Measurements from ENCODE around the gene DOK3.
A peak's percentile ranks its signal among the peaks of the same experiment; 100 is the strongest.

DOK3 gene

GRCh38 chr5:177457852-177458681 is 51.6 kb downstream of the DOK3 start:
- Histone ChIP-seq H3K27ac (ENCODE audit: low read depth in 2 of 2, low read length in 2 of 2) (no peak overlapping the region), H3K36me3 (ENCODE audit: control insufficient read depth in 2 of 2, insufficient read depth in 2 of 2, low read length in 2 of 2) (no peaks in the 10 kb centered on the region), H3K9me3 (ENCODE audit: control insufficient read depth in 2 of 2, low read length in 2 of 2) (no peaks in the 10 kb centered on the region), H3K4me1 (ENCODE audit: control insufficient read depth in 2 of 2, insufficient read depth in 2 of 2, low read length in 2 of 2) (peaks cover 19 to 23% of the 10 kb centered on the region in 2 donors), H3K9ac (ENCODE audit: low read depth in 1 of 2, low read length in 2 of 2) (no peak overlapping the region), H3K4me3 (ENCODE audit: low read length in 2 of 2) (no peak overlapping the region), H3K27me3 (ENCODE audit: control insufficient read depth in 2 of 2, insufficient read depth in 2 of 2, low read length in 2 of 2) (no peaks in the 10 kb centered on the region)

- no peaks in the 10 kb centered on the region for H3K36me3 ChIP-seq (ENCODE audit: control insufficient read depth in 2 of 2, insufficient read depth in 2 of 2, low read length in 2 of 2)
- H3K4me3 ChIP-seq (ENCODE audit: low read length in 2 of 2), result no peak overlapping the region
- no peaks in the 10 kb centered on the region for H3K27me3 ChIP-seq (ENCODE audit: control insufficient read depth in 2 of 2, insufficient read depth in 2 of 2, low read length in 2 of 2)
- H3K9ac ChIP-seq (ENCODE audit: low read depth in 1 of 2, low read length in 2 of 2), result no peak overlapping the region
- H3K27ac ChIP-seq (ENCODE audit: low read depth in 2 of 2, low read length in 2 of 2), result no peak overlapping the region
- H3K9me3 ChIP-seq (ENCODE audit: control insufficient read depth in 2 of 2, low read length in 2 of 2), result no peaks in the 10 kb centered on the region
- peaks cover 19 to 23% of the 10 kb centered on the region in 2 donors for H3K4me1 ChIP-seq (ENCODE audit: control insufficient read depth in 2 of 2, insufficient read depth in 2 of 2, low read length in 2 of 2)
Observed at GRCh38 chr5:177456976-177457851, 52.4 kb downstream of the DOK3 start.

- H3K4me1 ChIP-seq (ENCODE audit: control insufficient read depth in 2 of 2, insufficient read depth in 2 of 2, low read length in 2 of 2), result peaks cover 19 to 23% of the 10 kb centered on the region in 2 donors
- H3K4me3 ChIP-seq (ENCODE audit: low read length in 2 of 2), result peak overlapping the region in 1 of 2 donors; percentile 72
- no peak overlapping the region for H3K27ac ChIP-seq (ENCODE audit: low read depth in 2 of 2, low read length in 2 of 2)
- H3K27me3 ChIP-seq (ENCODE audit: control insufficient read depth in 2 of 2, insufficient read depth in 2 of 2, low read length in 2 of 2), result no peaks in the 10 kb centered on the region
- H3K9ac ChIP-seq (ENCODE audit: low read depth in 1 of 2, low read length in 2 of 2), result no peak overlapping the region
- H3K9me3 ChIP-seq (ENCODE audit: control insufficient read depth in 2 of 2, low read length in 2 of 2), result no peaks in the 10 kb centered on the region
- no peaks in the 10 kb centered on the region for H3K36me3 ChIP-seq (ENCODE audit: control insufficient read depth in 2 of 2, insufficient read depth in 2 of 2, low read length in 2 of 2)
Observed at GRCh38 chr5:177456591-177456964, 53.0 kb downstream of the DOK3 start.

- H3K36me3 ChIP-seq (ENCODE audit: control insufficient read depth in 2 of 2, insufficient read depth in 2 of 2, low read length in 2 of 2), result no peaks in the 10 kb centered on the region
- no peaks in the 10 kb centered on the region for H3K27me3 ChIP-seq (ENCODE audit: control insufficient read depth in 2 of 2, insufficient read depth in 2 of 2, low read length in 2 of 2)
- peak overlapping the region; percentile 60 to 73 for H3K9ac ChIP-seq (ENCODE audit: low read depth in 1 of 2, low read length in 2 of 2)
- H3K9me3 ChIP-seq (ENCODE audit: control insufficient read depth in 2 of 2, low read length in 2 of 2), result no peaks in the 10 kb centered on the region
- H3K4me1 ChIP-seq (ENCODE audit: control insufficient read depth in 2 of 2, insufficient read depth in 2 of 2, low read length in 2 of 2), result peaks cover 19 to 23% of the 10 kb centered on the region in 2 donors
- peak overlapping the region; percentile 74 to 80 for H3K27ac ChIP-seq (ENCODE audit: low read depth in 2 of 2, low read length in 2 of 2)
- peak overlapping the region; percentile 72 to 75 for H3K4me3 ChIP-seq (ENCODE audit: low read length in 2 of 2)
Observed at GRCh38 chr5:177455661-177456590, 53.7 kb downstream of the DOK3 start.

- H3K4me3 ChIP-seq (ENCODE audit: low read length in 2 of 2), result peak overlapping the region; percentile 72 to 75
- no peaks in the 10 kb centered on the region for H3K27me3 ChIP-seq (ENCODE audit: control insufficient read depth in 2 of 2, insufficient read depth in 2 of 2, low read length in 2 of 2)
- H3K27ac ChIP-seq (ENCODE audit: low read depth in 2 of 2, low read length in 2 of 2), result peak overlapping the region; percentile 74 to 80
- H3K9me3 ChIP-seq (ENCODE audit: control insufficient read depth in 2 of 2, low read length in 2 of 2), result no peaks in the 10 kb centered on the region
- H3K4me1 ChIP-seq (ENCODE audit: control insufficient read depth in 2 of 2, insufficient read depth in 2 of 2, low read length in 2 of 2), result peaks cover 19 to 23% of the 10 kb centered on the region in 2 donors
- peak overlapping the region; percentile 60 to 73 for H3K9ac ChIP-seq (ENCODE audit: low read depth in 1 of 2, low read length in 2 of 2)
- no peaks in the 10 kb centered on the region for H3K36me3 ChIP-seq (ENCODE audit: control insufficient read depth in 2 of 2, insufficient read depth in 2 of 2, low read length in 2 of 2)
Observed at GRCh38 chr5:177455036-177455660, 54.5 kb downstream of the DOK3 start.

- peak overlapping the region; percentile 34 to 73 for H3K9ac ChIP-seq (ENCODE audit: low read depth in 1 of 2, low read length in 2 of 2)
- H3K4me1 ChIP-seq (ENCODE audit: control insufficient read depth in 2 of 2, insufficient read depth in 2 of 2, low read length in 2 of 2), result peaks cover 19 to 23% of the 10 kb centered on the region in 2 donors
- H3K27ac ChIP-seq (ENCODE audit: low read depth in 2 of 2, low read length in 2 of 2), result peak overlapping the region; percentile 74 to 80
- H3K27me3 ChIP-seq (ENCODE audit: control insufficient read depth in 2 of 2, insufficient read depth in 2 of 2, low read length in 2 of 2), result no peaks in the 10 kb centered on the region
- peak overlapping the region; percentile 72 to 75 for H3K4me3 ChIP-seq (ENCODE audit: low read length in 2 of 2)
- H3K9me3 ChIP-seq (ENCODE audit: control insufficient read depth in 2 of 2, low read length in 2 of 2), result no peaks in the 10 kb centered on the region
- no peaks in the 10 kb centered on the region for H3K36me3 ChIP-seq (ENCODE audit: control insufficient read depth in 2 of 2, insufficient read depth in 2 of 2, low read length in 2 of 2)
Observed at GRCh38 chr5:177454397-177455035, 55.1 kb downstream of the DOK3 start.

- H3K27ac ChIP-seq (ENCODE audit: low read depth in 2 of 2, low read length in 2 of 2), result peak overlapping the region; percentile 38 to 74
- no peaks in the 10 kb centered on the region for H3K9me3 ChIP-seq (ENCODE audit: control insufficient read depth in 2 of 2, low read length in 2 of 2)
- H3K36me3 ChIP-seq (ENCODE audit: control insufficient read depth in 2 of 2, insufficient read depth in 2 of 2, low read length in 2 of 2), result no peaks in the 10 kb centered on the region
- H3K4me1 ChIP-seq (ENCODE audit: control insufficient read depth in 2 of 2, insufficient read depth in 2 of 2, low read length in 2 of 2), result peaks cover 19 to 23% of the 10 kb centered on the region in 2 donors
- H3K27me3 ChIP-seq (ENCODE audit: control insufficient read depth in 2 of 2, insufficient read depth in 2 of 2, low read length in 2 of 2), result peaks cover 0 to 3% of the 10 kb centered on the region in 2 donors
- peak overlapping the region; percentile 72 to 75 for H3K4me3 ChIP-seq (ENCODE audit: low read length in 2 of 2)
- H3K9ac ChIP-seq (ENCODE audit: low read depth in 1 of 2, low read length in 2 of 2), result peak overlapping the region in 1 of 2 donors; percentile 73
Observed at GRCh38 chr5:177453852-177454396, 55.7 kb downstream of the DOK3 start.

- no peak overlapping the region for H3K9ac ChIP-seq (ENCODE audit: low read depth in 1 of 2, low read length in 2 of 2)
- H3K4me3 ChIP-seq (ENCODE audit: low read length in 2 of 2), result no peak overlapping the region
- no peak overlapping the region for H3K27ac ChIP-seq (ENCODE audit: low read depth in 2 of 2, low read length in 2 of 2)
- peaks cover 19 to 25% of the 10 kb centered on the region in 2 donors for H3K4me1 ChIP-seq (ENCODE audit: control insufficient read depth in 2 of 2, insufficient read depth in 2 of 2, low read length in 2 of 2)
- H3K9me3 ChIP-seq (ENCODE audit: control insufficient read depth in 2 of 2, low read length in 2 of 2), result no peaks in the 10 kb centered on the region
- no peaks in the 10 kb centered on the region for H3K36me3 ChIP-seq (ENCODE audit: control insufficient read depth in 2 of 2, insufficient read depth in 2 of 2, low read length in 2 of 2)
- peaks cover under 1 to 3% of the 10 kb centered on the region in 2 donors for H3K27me3 ChIP-seq (ENCODE audit: control insufficient read depth in 2 of 2, insufficient read depth in 2 of 2, low read length in 2 of 2)
Observed at GRCh38 chr5:177452688-177453638, 56.7 kb downstream of the DOK3 start.

Measured in mucosa of rectum (tissue), 2 donors.